ENCODE measurements around the gene GABRB2. TPM values are rescaled to one million over a fixed set of nuclear protein-coding genes. Genes with fewer than 3 reads are reported as not detected.
"Not testable (repeated sequence)": the region's sequence is repeated elsewhere in the genome, so short reads cannot be mapped to it uniquely, and the experiment has no call there.

Gene GABRB2
- total RNA-seq, 2 experiments from 2014 or later = not detected

- POLR2A ChIA-PET = no interaction called here
- CTCF ChIA-PET = no interaction called here
Measured at GRCh38 chr5:161306351-161306995, 240.1 kb downstream of the GABRB2 start.

- ChIA-PET CTCF (no interaction called here), POLR2A (no interaction called here)
Measured at GRCh38 chr5:161305601-161306000, 240.9 kb downstream of the GABRB2 start.

DNA sequence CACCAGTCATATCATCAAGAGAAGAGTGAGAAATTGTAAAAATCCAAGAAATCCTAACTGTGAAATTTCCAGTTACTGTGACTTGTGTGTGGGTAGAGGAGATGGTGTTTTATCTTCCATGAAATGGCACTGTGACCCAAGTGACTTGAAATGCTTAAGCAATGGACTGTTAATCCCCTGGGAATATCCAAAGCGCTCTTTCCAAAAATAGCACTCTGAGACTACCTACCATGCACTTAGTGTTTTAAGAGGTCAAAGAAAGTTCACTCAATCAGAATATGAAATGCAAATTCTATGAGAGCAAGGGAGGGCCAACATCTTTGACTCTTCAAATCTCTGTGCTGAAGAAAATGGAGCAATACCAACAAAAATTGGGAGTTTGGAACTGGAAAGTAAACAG lies 244.0 kb downstream of the GABRB2 start:
- ChIA-PET CTCF (no interaction called here), POLR2A (no interaction called here)

- ChIA-PET POLR2A (no interaction called here), CTCF (no interaction called here)
Measured at GRCh38 chr5:161301586-161301985, 244.9 kb downstream of the GABRB2 start.

GRCh38 chr5:161299053-161299452 lies 247.5 kb downstream of the GABRB2 start:
- POLR2A ChIA-PET = no interaction called here
- CTCF ChIA-PET = no interaction called here

DNA sequence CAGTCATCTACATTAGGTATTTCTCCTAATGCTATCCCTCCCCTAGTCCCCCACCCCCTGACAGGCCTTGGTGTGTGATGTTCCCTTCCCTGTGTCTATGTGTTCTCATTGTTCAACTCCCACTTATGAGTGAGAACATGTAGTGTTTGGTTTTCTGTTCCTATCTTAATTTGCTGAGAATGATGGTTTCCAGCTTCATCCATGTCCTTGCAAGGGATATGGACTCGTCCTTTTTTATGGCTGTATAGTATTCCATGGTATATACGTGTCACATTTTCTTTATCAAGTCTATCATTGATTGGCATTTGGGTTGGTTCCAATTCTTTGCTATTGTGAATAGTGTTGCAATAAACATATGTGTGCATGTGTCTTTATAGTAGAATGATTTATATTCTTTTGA lies 249.1 kb downstream of the GABRB2 start:
- CTCF ChIA-PET, POLR2A ChIA-PET: not testable (repeated sequence)

DNA sequence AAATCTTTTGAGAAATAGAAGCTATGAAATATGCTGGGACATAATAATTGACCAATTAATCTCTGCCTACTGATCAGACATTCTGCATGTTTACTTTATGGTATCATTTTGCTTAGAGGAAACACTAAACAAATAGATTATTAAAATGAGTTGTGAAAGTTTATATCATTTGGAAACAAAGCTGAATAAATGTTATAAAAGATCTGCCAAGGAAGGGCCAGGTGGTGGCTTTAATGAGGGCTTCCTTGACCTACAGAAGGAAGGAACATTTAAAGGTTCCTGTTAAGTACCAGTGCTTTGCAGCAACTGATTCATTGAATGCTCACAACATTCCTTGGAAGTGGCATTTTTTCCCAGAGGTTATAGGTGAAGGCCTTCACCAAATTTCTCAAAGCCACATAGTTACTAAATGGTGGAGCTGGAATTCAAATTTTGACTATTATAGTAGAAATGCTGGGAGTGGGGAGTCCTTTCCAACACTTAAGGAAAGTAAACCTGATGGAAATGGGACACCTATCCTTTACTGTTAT lies 250.7 kb downstream of the GABRB2 start:
- CTCF ChIA-PET = no interaction called here
- POLR2A ChIA-PET = no interaction called here

DNA sequence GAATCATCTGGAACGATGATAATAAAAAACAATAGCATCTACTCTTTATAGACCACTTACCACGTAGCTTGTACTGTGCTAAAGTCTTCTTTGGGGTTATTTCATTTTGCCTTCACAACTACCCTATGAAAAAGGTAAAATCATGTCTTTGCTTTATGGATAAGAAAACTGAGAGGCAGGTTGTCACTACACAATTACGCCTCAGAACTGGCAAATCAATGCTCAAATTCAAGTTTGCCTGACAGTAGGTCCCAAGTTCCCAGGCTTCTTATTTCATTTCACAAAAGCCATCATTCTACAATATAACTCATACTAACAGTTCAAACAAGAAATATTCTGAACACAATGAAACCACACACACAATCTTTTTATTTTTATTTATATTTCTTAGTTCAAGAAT lies 258.5 kb downstream of the GABRB2 start:
- ChIA-PET POLR2A (no interaction called here), CTCF (no interaction called here)

GRCh38 chr5:161287436-161287835 lies 259.1 kb downstream of the GABRB2 start:
- ChIA-PET CTCF (no interaction called here), POLR2A (no interaction called here)

DNA sequence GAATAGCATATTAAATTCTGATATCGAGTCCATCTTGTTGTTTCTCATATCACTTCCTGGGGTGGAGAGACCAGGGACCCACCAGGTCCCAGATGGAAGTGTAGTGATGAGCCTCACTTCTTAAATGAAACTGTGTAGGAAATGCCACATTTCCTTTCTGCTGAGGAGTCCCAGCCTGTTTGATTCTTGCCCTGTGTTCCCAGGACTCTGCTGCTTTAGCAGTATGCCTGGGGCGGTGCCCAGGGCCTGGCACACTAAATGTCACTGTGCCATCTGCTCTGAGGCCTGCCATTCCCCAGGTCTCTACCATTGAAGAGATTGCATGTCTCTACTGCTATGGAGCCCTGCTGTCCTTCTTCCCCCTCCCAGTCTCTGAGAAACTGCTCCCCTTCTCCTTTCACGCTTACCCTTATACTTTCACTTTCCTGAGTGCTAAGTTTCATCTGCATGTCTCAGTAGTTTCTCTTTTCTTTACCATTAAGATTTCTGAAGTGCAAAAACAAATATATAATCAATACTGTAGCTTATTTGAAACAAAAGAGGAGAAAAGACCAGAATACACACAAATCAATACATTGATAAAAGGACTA lies 260.4 kb downstream of the GABRB2 start:
- CTCF ChIA-PET = no interaction called here
- POLR2A ChIA-PET = no interaction called here

DNA sequence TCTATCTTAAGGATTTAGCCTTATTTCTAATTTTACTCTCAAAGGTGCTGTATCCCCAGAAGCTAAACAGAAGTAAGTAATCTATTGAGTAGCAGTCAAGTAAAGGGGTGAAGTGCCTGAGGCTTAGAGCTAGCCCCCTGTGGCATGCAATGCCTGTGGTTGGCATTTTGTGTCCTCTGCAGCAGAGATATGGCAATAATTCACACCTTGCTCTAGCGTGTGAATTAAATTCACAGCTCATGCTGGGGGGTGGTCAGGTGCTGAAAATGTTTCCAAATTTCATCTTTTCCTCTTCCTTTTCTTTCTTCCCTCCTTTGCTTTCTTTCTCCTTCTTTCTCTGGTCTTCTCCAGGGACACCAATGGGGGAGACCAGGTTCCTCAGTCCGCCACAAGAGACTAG lies 262.1 kb downstream of the GABRB2 start:
- ChIA-PET CTCF (no interaction called here), POLR2A (no interaction called here)

- POLR2A ChIA-PET = no interaction called here
- CTCF ChIA-PET = no interaction called here
Measured at GRCh38 chr5:161283296-161283695, 263.2 kb downstream of the GABRB2 start.

GRCh38 chr5:161278739-161279660 lies 267.5 kb downstream of the GABRB2 start:
- ChIA-PET CTCF (no interaction called here), POLR2A (no interaction called here)

DNA sequence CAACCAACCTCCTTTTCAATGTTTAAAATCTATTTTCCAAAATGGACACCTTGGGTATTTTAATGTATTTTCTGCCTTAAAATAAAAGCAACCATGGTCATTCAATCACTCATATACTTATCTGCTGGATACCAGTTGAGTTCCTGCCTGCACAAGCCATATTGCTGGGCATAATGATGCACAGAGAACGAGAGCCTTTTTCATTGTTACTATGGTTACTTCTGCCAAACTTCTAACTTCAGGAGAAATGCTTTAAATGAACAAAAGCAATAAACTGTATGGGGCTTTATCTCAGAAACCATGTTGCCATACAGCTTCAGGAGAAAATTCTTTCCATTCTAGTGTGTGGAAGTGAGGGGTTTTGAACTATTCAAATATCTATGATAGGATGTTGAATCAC lies 269.5 kb downstream of the GABRB2 start:
- ChIA-PET POLR2A (no interaction called here), CTCF (no interaction called here)

GRCh38 chr5:161274951-161275350 lies 271.6 kb downstream of the GABRB2 start:
- ChIA-PET CTCF (no interaction called here), POLR2A (no interaction called here)

DNA sequence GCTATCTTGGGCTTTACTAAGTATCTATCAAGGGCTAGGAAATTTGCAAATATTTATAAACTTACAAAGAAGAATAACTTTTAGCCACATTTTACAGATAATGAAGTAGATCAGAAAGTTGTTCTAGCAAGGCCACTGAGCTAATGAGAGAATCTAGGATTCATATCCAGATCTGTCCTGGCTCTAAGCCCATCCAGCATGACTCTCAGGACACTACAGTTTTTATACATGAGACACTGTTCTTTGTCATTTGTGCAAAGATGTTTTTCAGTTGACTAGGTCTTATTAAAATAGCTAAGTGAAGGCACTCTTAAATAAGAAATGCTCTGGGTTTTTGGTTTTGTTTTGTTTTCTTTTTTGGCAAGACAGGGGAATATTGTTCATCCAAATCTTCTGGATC lies 273.1 kb downstream of the GABRB2 start:
- ChIA-PET CTCF (no interaction called here), POLR2A (no interaction called here)

GRCh38 chr5:161271816-161272215 lies 274.7 kb downstream of the GABRB2 start:
- ChIA-PET CTCF (no interaction called here), POLR2A (no interaction called here)

DNA sequence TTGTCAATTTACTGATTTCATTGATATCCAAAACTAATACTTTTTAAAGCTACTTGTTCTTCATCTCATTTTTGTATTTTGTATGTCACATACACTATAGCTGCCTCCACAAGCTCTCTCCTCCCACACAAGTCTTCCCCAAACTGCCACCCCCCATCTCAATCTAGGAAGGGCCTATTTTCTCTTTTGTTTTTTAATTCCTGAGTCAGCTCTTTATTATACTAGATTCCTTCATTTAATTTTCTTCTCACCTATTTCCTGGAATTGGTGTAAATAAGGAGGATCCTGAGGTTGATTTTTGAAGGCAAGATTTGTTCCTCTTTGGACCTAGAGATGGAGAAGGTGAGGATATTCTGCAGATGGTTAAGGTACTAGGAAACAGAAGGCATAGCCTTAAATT lies 277.4 kb downstream of the GABRB2 start:
- ChIA-PET CTCF (no interaction called here), POLR2A (interaction anchor here (0.7 kb wide), 1 partner anchor 169 kb away, joined by 3 read pairs; no protein-coding TSS in a partner anchor)

GRCh38 chr5:161266954-161267353 lies 279.6 kb downstream of the GABRB2 start:
- ChIA-PET POLR2A (no interaction called here), CTCF (no interaction called here)

DNA sequence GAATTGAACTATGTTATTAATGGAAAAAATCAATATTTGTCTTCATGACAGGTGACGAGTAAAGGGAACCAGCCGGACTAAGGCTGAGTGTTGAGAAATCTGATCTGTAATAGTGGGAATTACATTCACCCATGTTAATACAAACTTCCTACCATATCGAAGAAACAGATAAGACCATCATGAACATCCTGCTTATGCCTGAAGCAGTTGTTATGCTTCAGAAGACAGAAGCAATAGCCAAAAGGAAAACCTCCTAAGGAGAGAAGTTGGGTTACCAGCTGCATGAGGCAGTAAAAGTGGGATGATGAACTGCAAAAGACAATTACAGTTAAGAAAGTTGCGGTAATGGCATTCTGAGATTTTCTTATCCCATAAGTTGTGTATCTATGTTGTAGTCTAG lies 281.5 kb downstream of the GABRB2 start:
- ChIA-PET POLR2A (no interaction called here), CTCF (no interaction called here)

- CTCF ChIA-PET = no interaction called here
- POLR2A ChIA-PET = no interaction called here
Measured at GRCh38 chr5:161263191-161263590, 283.3 kb downstream of the GABRB2 start.
